Measurements from ENCODE around the gene PIK3AP1. TPM values are rescaled to one million over a fixed set of nuclear protein-coding genes. Genes with fewer than 3 reads are reported as not detected.
A peak's percentile ranks its signal among the peaks of the same experiment; 100 is the strongest.

The PIK3AP1 gene
- total RNA-seq, 6 donors from 2014 or later, result 22.0 to 64.8 (median 34.6) TPM

- H3K27me3 ChIP-seq, result no peaks in the 10 kb centered on the region
- no peak for TF ChIP-seq POLR2A (IDR thresholded peaks at IDR 0.05)
- no peak for TF ChIP-seq CTCF (IDR thresholded peaks at IDR 0.05)
- TF ChIP-seq POLR2AphosphoS5 (IDR thresholded peaks at IDR 0.05), result no peak
- no peak for TF ChIP-seq EP300 (IDR thresholded peaks at IDR 0.05)
Observed at GRCh38 chr10:96718304-96718990, 1.9 kb downstream of the PIK3AP1 start.

GRCh38 chr10:96716390-96716789 lies 3.9 kb downstream of the PIK3AP1 start:
- WGBS, 2 donors, result 65 to 70% methylated on average over 1 of the region's 1 CpG
- Histone ChIP-seq H3K27me3 (no peaks in the 10 kb centered on the region), H3K4me3 (no peak overlapping the region), H3K36me3 (no peaks in the 10 kb centered on the region), H3K27ac (peak overlapping the region in 2 of 4 donors; percentile 64 to 71), H3K9me3 (no peaks in the 10 kb centered on the region), H3K4me1 (peaks cover 5 to 34% (median 19%) of the 10 kb centered on the region in 4 donors)
- DNase-seq (no peak), ATAC-seq (ENCODE audit: low FRiP score in 2 of 2) (no peak)
- TF ChIP-seq POLR2AphosphoS5 (IDR thresholded peaks at IDR 0.05) (no peak), POLR2A (IDR thresholded peaks at IDR 0.05) (no peak), CTCF (IDR thresholded peaks at IDR 0.05) (no peak), EP300 (IDR thresholded peaks at IDR 0.05) (no peak)

More at GRCh38 chr10:96718304-96718990, 1.9 kb downstream of the PIK3AP1 start:
- Histone ChIP-seq H3K36me3 (no peaks in the 10 kb centered on the region), H3K4me3 (peak overlapping the region in 2 of 4 donors; percentile 75 to 83), H3K27ac (peak overlapping the region in 2 of 4 donors; percentile 89 to 91), H3K9me3 (no peaks in the 10 kb centered on the region), H3K4me1 (peaks cover 5 to 34% (median 19%) of the 10 kb centered on the region in 4 donors)
- no peak for ATAC-seq (ENCODE audit: low FRiP score in 2 of 2)
- DNase-seq, result no peak
- WGBS, 2 donors, result 73 to 89% methylated on average over 11 to 12 of the region's 12 CpGs

GRCh38 chr10:96714746-96715255 lies 5.5 kb downstream of the PIK3AP1 start:
- no peaks in the 10 kb centered on the region for H3K27me3 ChIP-seq
- no peaks in the 10 kb centered on the region for H3K9me3 ChIP-seq
- H3K4me3 ChIP-seq, result no peak overlapping the region
- no peaks in the 10 kb centered on the region for H3K36me3 ChIP-seq
- no peak overlapping the region for H3K27ac ChIP-seq
- 96% methylated on average over 2 of the region's 2 CpGs for WGBS, 2 donors
- ATAC-seq (ENCODE audit: low FRiP score in 2 of 2) (no peak), DNase-seq (no peak)
- TF ChIP-seq CTCF (IDR thresholded peaks at IDR 0.05) (no peak), POLR2AphosphoS5 (IDR thresholded peaks at IDR 0.05) (no peak), EP300 (IDR thresholded peaks at IDR 0.05) (no peak), POLR2A (IDR thresholded peaks at IDR 0.05) (no peak)
- H3K4me1 ChIP-seq, result peaks cover 0 to 19% (median 5%) of the 10 kb centered on the region in 4 donors

GRCh38 chr10:96714031-96714590 lies 6.2 kb downstream of the PIK3AP1 start:
- no peak overlapping the region for H3K4me3 ChIP-seq
- H3K36me3 ChIP-seq, result no peaks in the 10 kb centered on the region
- ATAC-seq (ENCODE audit: low FRiP score in 2 of 2) (no peak), DNase-seq (no peak)
- TF ChIP-seq EP300 (IDR thresholded peaks at IDR 0.05) (no peak), POLR2A (IDR thresholded peaks at IDR 0.05) (no peak), CTCF (IDR thresholded peaks at IDR 0.05) (no peak), POLR2AphosphoS5 (IDR thresholded peaks at IDR 0.05) (no peak)
- 85 to 87% methylated on average over 9 of the region's 9 CpGs for WGBS, 2 donors
- peaks cover 0 to 14% (median 6%) of the 10 kb centered on the region in 4 donors for H3K4me1 ChIP-seq
- H3K27me3 ChIP-seq, result no peaks in the 10 kb centered on the region
- H3K9me3 ChIP-seq, result no peaks in the 10 kb centered on the region
- H3K27ac ChIP-seq, result no peak overlapping the region

Measured in upper lobe of left lung (tissue), 6 donors.